Right lobe of liver (tissue), 6 donors: ENCODE measurements around the gene EPHA2. TPM values are rescaled to one million over a fixed set of nuclear protein-coding genes. Genes with fewer than 3 reads are reported as not detected.

ENCODE experiments used
- ATAC-seq, 4 donors: fragments of 200-7000 bp; cut with Tn5 transposase; one replicate each; pipeline ENCODE4 v1.9.1; 2020; ENCODE audit warnings: mild to moderate bottlenecking in 4 of 4, moderate library complexity in 4 of 4
- DNase-seq, 3 donors: peaks; one replicate each; pipeline ENCODE4 v3.0.0-alpha.2; 2020
- H3K27ac ChIP-seq, 3 donors: fragments of 200-600 bp; one replicate each; pipeline ENCODE4 v1.8.0; 2022
- H3K27me3 ChIP-seq, 2 donors: fragments of 200-600 bp; one replicate each; pipeline ENCODE4 v1.8.0; 2022
- H3K36me3 ChIP-seq, 4 donors: fragments of 200-600 bp; sonication (generic) in 1 of 4; one replicate each; pipeline versions ENCODE4 v1.5.1 to v1.8.0; 2017 to 2022; ENCODE audit warnings: control low read depth in 1 of 4
- H3K4me1 ChIP-seq, 4 donors: fragments of 200-600 bp; sonication (generic) in 1 of 4; one replicate each; pipeline versions ENCODE4 v1.5.1 to v1.8.0; 2017 to 2022; ENCODE audit warnings: control low read depth in 1 of 4
- H3K4me3 ChIP-seq, 3 donors: fragments of 200-600 bp; one replicate each; pipeline ENCODE4 v1.8.0; 2022
- H3K9me3 ChIP-seq, 4 donors: fragments of 200-600 bp; sonication (generic) in 1 of 4; one replicate each; pipeline versions ENCODE4 v1.5.1 to v1.8.0; 2017 to 2022; ENCODE audit warnings: control low read depth in 1 of 4
- POLR2A ChIP-seq: fragments of 450-650 bp; IDR thresholded peaks from one replicate; pipeline ENCODE4 v1.6.1; 2017; ENCODE audit warnings: antibody characterized with exemption, mild to moderate bottlenecking
- WGBS: methylation state at CpG from one replicate; pipeline ENCODE4 v1.1.6; 2018; ENCODE audit warnings: low coverage, low lambda C conversion rate; ENCODE audit not compliant: insufficient coverage; ENCODE audit errors: missing lambda C conversion rate; 5-methylcytosine and 5-hydroxymethylcytosine counted together
- intact Hi-C, 2 donors: fragments of 100-400 bp; cut with DNase I; formaldehyde crosslinking; loops; one replicate each; pipeline versions ENCODE4 v1.11.2 to v1.14.1; 2022
- total RNA-seq, 6 experiments: library from RNA; depleted of rRNA in 2 of 6; stranded (reverse); fragments of >200 nt in 2 of 6; fragmentation: NEBNext Ultra II Directional in 3 of 6; extraction: Animal tissue kit (Norgen Biotek cat#: 25700) in 3 of 6; gene quantifications; one replicate each; pipeline versions ENCODE4 v1.1.0 to v1.2.4, GENCODE V29; 2016 to 2023
- TF ChIP-seq, protein P1 (sequence below), 4 donors: fragments of 200-600 bp in 3 of 4; fragments of 450-650 bp in 1 of 4; IDR thresholded peaks; one replicate each; pipeline versions ENCODE4 v1.5.1 to v1.8.0; 2016 to 2022; ENCODE audit warnings: antibody characterized with exemption in 4 of 4, mild to moderate bottlenecking in 2 of 4
- donor health status: DM: no; HTN: yes; CAD: no.
- donor health status: DM: no; HTN: no; CAD: no.
- donor health status: DM: no; HTN: no; CAD: no.
- donor health status: DM: no; HTN: yes; CAD: no.
- donor health status: DM: no; HTN: yes; CAD: no.

Gene EPHA2
- total RNA-seq, 6 experiments from 2014 or later, result 6.0 to 14.7 (median 10.8) TPM

- Histone ChIP-seq H3K27me3 (no peaks in the 10 kb centered on the region), H3K4me1 (peaks cover 0 to 6% (median 2%) of the 10 kb centered on the region in 4 donors), H3K36me3 (no peaks in the 10 kb centered on the region), H3K27ac (no peak overlapping the region), H3K4me3 (no peak overlapping the region), H3K9me3 (no peaks in the 10 kb centered on the region)
- no peak for DNase-seq
- 60% methylated on average over 3 of the region's 3 CpGs for WGBS
- TF ChIP-seq, protein P1, sequence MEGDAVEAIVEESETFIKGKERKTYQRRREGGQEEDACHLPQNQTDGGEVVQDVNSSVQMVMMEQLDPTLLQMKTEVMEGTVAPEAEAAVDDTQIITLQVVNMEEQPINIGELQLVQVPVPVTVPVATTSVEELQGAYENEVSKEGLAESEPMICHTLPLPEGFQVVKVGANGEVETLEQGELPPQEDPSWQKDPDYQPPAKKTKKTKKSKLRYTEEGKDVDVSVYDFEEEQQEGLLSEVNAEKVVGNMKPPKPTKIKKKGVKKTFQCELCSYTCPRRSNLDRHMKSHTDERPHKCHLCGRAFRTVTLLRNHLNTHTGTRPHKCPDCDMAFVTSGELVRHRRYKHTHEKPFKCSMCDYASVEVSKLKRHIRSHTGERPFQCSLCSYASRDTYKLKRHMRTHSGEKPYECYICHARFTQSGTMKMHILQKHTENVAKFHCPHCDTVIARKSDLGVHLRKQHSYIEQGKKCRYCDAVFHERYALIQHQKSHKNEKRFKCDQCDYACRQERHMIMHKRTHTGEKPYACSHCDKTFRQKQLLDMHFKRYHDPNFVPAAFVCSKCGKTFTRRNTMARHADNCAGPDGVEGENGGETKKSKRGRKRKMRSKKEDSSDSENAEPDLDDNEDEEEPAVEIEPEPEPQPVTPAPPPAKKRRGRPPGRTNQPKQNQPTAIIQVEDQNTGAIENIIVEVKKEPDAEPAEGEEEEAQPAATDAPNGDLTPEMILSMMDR (IDR thresholded peaks at IDR 0.05), result no peak
- no peak for TF ChIP-seq POLR2A
- intact Hi-C loops, result no loop called here
- no peak for ATAC-seq
These were observed 47.7 kb upstream of the EPHA2 start for GRCh38 chr1:16203550-16203949.

- Histone ChIP-seq H3K27me3 (no peaks in the 10 kb centered on the region), H3K36me3 (no peaks in the 10 kb centered on the region), H3K27ac (no peak overlapping the region), H3K4me3 (no peak overlapping the region), H3K4me1 (peaks cover 0 to 6% (median 2%) of the 10 kb centered on the region in 4 donors), H3K9me3 (no peaks in the 10 kb centered on the region)
- ATAC-seq (no peak), DNase-seq (no peak)
- 53% methylated on average over 4 of the region's 24 CpGs for WGBS
- intact Hi-C loops, result no loop called here
- TF ChIP-seq, protein P1 (IDR thresholded peaks at IDR 0.05), result no peak
- TF ChIP-seq POLR2A, result no peak
These were observed 46.7 kb upstream of the EPHA2 start for GRCh38 chr1:16202281-16203210.

- no peaks in the 10 kb centered on the region for H3K4me1 ChIP-seq
- TF ChIP-seq, protein P1 (IDR thresholded peaks at IDR 0.05), result no peak
- no peak for TF ChIP-seq POLR2A
- H3K9me3 ChIP-seq, result no peaks in the 10 kb centered on the region
- WGBS, result 93% methylated on average over 4 of the region's 4 CpGs
- H3K27me3 ChIP-seq, result no peaks in the 10 kb centered on the region
- H3K4me3 ChIP-seq, result no peak overlapping the region
- H3K27ac ChIP-seq, result no peak overlapping the region
- intact Hi-C loops, result no loop called here
- ATAC-seq, result no peak
- no peak for DNase-seq
- H3K36me3 ChIP-seq, result no peaks in the 10 kb centered on the region
These were observed 43.8 kb upstream of the EPHA2 start for GRCh38 chr1:16199700-16200099.

- ATAC-seq (peak in 1 of 4 donors; percentile 8), DNase-seq (no peak)
- Histone ChIP-seq H3K36me3 (no peaks in the 10 kb centered on the region), H3K27me3 (no peaks in the 10 kb centered on the region), H3K27ac (no peak overlapping the region), H3K4me1 (no peaks in the 10 kb centered on the region), H3K9me3 (no peaks in the 10 kb centered on the region), H3K4me3 (no peak overlapping the region)
- no CpG with 5 or more reads among the region's 1 CpG for WGBS
- TF ChIP-seq POLR2A, result no peak
- TF ChIP-seq, protein P1 (IDR thresholded peaks at IDR 0.05), result no peak
- intact Hi-C loops, result no loop called here
These were observed 43.3 kb upstream of the EPHA2 start for GRCh38 chr1:16199157-16199501.
